Measurements from ENCODE around the gene FTO. TPM values are rescaled to one million over a fixed set of nuclear protein-coding genes. Genes with fewer than 3 reads are reported as not detected.

Gene FTO
- total and polyA plus RNA-seq, 5 experiments from 2014 or later: 51.2 to 91.9 (median 70.2) TPM

DNA sequence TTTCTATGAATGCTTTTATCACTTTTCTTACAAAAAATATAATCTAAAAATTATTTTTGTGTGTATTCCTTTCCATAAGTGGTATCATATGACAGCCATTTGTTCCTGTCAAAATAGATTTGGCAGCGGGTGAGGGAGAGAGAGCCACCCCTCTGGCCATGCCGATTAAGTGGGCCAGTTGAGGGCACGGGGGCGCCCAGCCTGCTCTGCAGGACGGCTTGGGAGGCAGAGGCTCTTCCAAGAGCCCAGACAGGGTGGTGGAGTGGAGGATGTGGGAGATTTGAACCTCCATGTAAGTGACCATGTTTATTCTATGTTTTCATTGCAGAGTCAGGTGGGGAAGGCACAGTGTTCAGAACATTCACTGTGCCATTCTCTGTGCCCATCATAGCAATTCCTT is 493.8 kb downstream of the FTO start:
- peaks cover 0 to 7% (median 1%) of the 10 kb centered on the region in 9 donors for H3K9me3 Mint-ChIP-seq
- peaks cover 0 to 3% (median under 1%) of the 10 kb centered on the region in 4 donors for H3K4me1 Mint-ChIP-seq
- H3K27ac Mint-ChIP-seq: no peak overlapping the region
- H3K36me3 Mint-ChIP-seq: peaks cover 0 to 4% (median 0%) of the 10 kb centered on the region in 3 donors
- ATAC-seq (no peak), DNase-seq (no peak)
- H3K4me3 Mint-ChIP-seq: no peak overlapping the region
- POLR2A ChIA-PET: no interaction called here
- H3K27me3 Mint-ChIP-seq: peaks cover 5 to 23% (median 11%) of the 10 kb centered on the region in 5 donors

DNA sequence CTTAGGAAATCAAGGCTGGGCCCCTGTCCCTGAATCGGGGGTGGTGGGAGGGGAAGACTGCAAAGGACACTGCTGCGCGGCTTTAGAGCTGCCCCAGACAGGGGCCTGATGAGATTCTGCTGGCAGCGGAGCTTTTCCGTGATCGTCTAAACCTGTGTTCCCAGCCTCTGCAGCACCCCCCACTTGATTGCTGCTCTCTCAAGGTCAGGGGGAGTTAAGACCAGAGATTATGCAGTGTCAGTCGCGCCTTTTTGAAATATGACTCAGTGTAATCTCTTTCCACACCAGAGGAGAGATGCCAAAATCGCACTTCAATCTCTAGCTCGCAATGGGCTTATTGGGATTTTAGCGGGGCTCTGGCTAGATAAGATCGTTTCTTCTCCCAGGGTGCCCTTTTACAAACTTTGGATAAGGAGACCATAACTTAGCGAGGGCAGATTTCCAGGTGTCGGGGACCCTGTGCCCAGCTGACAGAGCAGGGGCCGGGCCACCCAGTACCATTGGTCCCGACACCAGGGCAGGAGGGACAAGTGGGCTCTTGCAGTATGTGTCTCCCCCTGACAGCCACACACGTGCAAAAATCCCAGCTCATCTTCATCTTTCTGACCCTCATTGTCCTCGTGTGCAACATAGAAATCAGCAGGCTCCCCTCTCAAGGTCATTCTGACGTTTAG is 495.7 kb downstream of the FTO start:
- ATAC-seq: no peak
- Mint-ChIP-seq H3K36me3 (no peaks in the 10 kb centered on the region), H3K4me1 (no peaks in the 10 kb centered on the region), H3K4me3 (no peak overlapping the region), H3K27me3 (peaks cover 2 to 15% (median 7%) of the 10 kb centered on the region in 5 donors), H3K9me3 (no peaks in the 10 kb centered on the region), H3K27ac (no peak overlapping the region)
- DNase-seq: no peak
- POLR2A ChIA-PET: no interaction called here

DNA sequence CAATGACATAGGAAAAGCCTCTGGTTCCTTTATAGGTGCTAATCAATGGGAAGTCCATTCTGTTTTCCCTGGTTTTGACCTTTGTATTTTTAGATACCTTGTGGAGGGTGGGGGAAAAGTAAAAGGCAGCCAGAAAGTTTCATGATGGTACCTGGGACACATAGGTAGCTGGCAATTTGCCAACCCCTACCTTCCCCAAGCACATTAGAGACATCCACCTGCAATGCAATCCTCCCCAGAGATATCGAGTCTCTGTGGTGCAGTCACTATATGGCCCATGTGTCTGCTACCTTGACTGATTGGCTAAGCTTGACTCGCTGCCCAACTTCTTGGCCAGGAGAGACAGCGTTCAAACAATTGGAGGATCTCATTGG is 496.2 kb downstream of the FTO start:
- H3K27me3 Mint-ChIP-seq: peaks cover 2 to 13% (median 4%) of the 10 kb centered on the region in 5 donors
- DNase-seq (no peak), ATAC-seq (no peak)
- H3K27ac Mint-ChIP-seq: no peak overlapping the region
- no peaks in the 10 kb centered on the region for H3K4me1 Mint-ChIP-seq
- H3K9me3 Mint-ChIP-seq: no peaks in the 10 kb centered on the region
- H3K4me3 Mint-ChIP-seq: no peak overlapping the region
- H3K36me3 Mint-ChIP-seq: no peaks in the 10 kb centered on the region
- POLR2A ChIA-PET: no interaction called here

DNA sequence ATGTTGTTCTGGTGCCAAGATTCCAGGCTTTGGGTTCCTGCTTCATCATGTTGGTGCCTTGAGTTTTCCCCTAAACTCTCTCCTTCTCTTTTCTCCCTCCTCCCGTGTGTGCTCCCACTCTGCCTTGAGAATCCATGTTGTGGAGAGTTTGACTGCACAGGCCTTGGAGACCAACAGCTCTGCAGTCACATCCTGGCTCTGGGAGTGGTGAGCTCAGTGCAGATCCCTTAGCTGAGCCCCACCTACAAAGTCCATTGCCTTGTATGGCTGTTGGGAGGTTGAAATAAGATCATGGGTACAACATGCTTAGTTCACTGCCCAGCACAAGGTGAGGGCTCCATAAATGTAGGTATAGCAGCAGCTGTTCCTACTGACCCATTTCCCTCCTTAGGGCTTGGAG is 496.8 kb downstream of the FTO start:
- Mint-ChIP-seq H3K9me3 (no peaks in the 10 kb centered on the region), H3K36me3 (no peaks in the 10 kb centered on the region), H3K27me3 (peaks cover 2 to 13% (median 3%) of the 10 kb centered on the region in 5 donors), H3K4me1 (no peaks in the 10 kb centered on the region), H3K4me3 (no peak overlapping the region), H3K27ac (no peak overlapping the region)
- ATAC-seq (no peak), DNase-seq (no peak)
- POLR2A ChIA-PET: no interaction called here

DNA sequence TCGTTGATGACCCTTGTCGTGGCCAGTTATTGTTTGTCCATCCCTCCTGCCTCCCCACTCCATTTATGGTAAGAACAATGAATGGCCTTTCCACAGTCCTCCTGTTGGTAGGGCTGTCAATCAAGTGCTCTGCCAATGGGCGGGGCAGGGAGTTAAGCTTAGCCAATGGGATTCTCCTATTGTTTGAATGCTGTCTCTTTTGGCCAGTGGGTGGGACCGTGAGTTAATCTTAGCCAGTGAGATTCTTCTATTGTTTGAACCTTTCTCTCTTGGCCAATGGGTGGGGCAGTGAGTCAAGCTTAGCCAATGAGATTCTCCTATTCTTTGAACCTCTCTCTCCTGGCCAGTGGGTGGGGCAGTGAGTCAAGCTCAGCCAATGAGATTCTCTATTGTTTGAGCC is 497.2 kb downstream of the FTO start:
- Mint-ChIP-seq H3K27me3 (peaks cover 2 to 13% (median 3%) of the 10 kb centered on the region in 5 donors), H3K27ac (no peak overlapping the region), H3K9me3 (no peaks in the 10 kb centered on the region), H3K36me3 (no peaks in the 10 kb centered on the region), H3K4me3 (no peak overlapping the region), H3K4me1 (no peaks in the 10 kb centered on the region)
- no peak for ATAC-seq
- POLR2A ChIA-PET: no interaction called here
- DNase-seq: no peak

Other genes starting within 250 kb of the FTO start
- 100 to 1,000 TPM; 155 to 159 TPM for gene AKTIP, start 200.9 kb upstream of the FTO start, total RNA-seq
- 100 to 1,000 TPM in 2 of 3 donors, 10 to 100 TPM in 1; 60.3 to 124 (median 114) TPM for gene AKTIP, start 200.9 kb upstream of the FTO start, polyA plus RNA-seq
- gene RPGRIP1L, start 297 bp upstream of the FTO start, total RNA-seq: 1 to 10 TPM; 5.0 to 5.3 TPM
- gene RPGRIP1L, start 297 bp upstream of the FTO start, polyA plus RNA-seq: 1 to 10 TPM; 2.5 to 3.9 (median 2.9) TPM